ENCODE results near the gene NTM.

NTM gene

GRCh38 chr11:131499199-131499598 is 128.8 kb downstream of the NTM start:
- no peak for DNase-seq (ENCODE audit: low read depth, low spot score)

- no peak for DNase-seq (ENCODE audit: low read depth, low spot score)
Measured at GRCh38 chr11:131503017-131503416, 132.6 kb downstream of the NTM start.

- peak; percentile 64 for DNase-seq (ENCODE audit: low read depth, low spot score)
Measured at GRCh38 chr11:131504199-131504949, 134.0 kb downstream of the NTM start.

- no peak for DNase-seq (ENCODE audit: low read depth, low spot score)
Measured at GRCh38 chr11:131506348-131506747, 135.9 kb downstream of the NTM start.

- DNase-seq (ENCODE audit: low read depth, low spot score): no peak
Measured at GRCh38 chr11:131510662-131511061, 140.2 kb downstream of the NTM start.

- peak; percentile 50 for DNase-seq (ENCODE audit: low read depth, low spot score)
Measured at GRCh38 chr11:131511794-131512193, 141.4 kb downstream of the NTM start.

GRCh38 chr11:131512228-131512627 is 141.8 kb downstream of the NTM start:
- DNase-seq (ENCODE audit: low read depth, low spot score): no peak

- no peak for DNase-seq (ENCODE audit: low read depth, low spot score)
Measured at GRCh38 chr11:131514062-131514461, 143.6 kb downstream of the NTM start.

GRCh38 chr11:131518305-131518838 is 148.0 kb downstream of the NTM start:
- DNase-seq (ENCODE audit: low read depth, low spot score): no peak

GRCh38 chr11:131522851-131523250 is 152.4 kb downstream of the NTM start:
- DNase-seq (ENCODE audit: low read depth, low spot score): no peak

GRCh38 chr11:131530407-131530806 is 160.0 kb downstream of the NTM start:
- DNase-seq (ENCODE audit: low read depth, low spot score): no peak

GRCh38 chr11:131533149-131533548 is 162.7 kb downstream of the NTM start:
- no peak for DNase-seq (ENCODE audit: low read depth, low spot score)

- DNase-seq (ENCODE audit: low read depth, low spot score): no peak
Measured at GRCh38 chr11:131533998-131534397, 163.6 kb downstream of the NTM start.

GRCh38 chr11:131534611-131535010 is 164.2 kb downstream of the NTM start:
- no peak for DNase-seq (ENCODE audit: low read depth, low spot score)

- no peak for DNase-seq (ENCODE audit: low read depth, low spot score)
Measured at GRCh38 chr11:131536159-131536558, 165.7 kb downstream of the NTM start.

- no peak for DNase-seq (ENCODE audit: low read depth, low spot score)
Measured at GRCh38 chr11:131537196-131537595, 166.8 kb downstream of the NTM start.

GRCh38 chr11:131537748-131538147 is 167.3 kb downstream of the NTM start:
- DNase-seq (ENCODE audit: low read depth, low spot score): no peak

GRCh38 chr11:131538322-131538721 is 167.9 kb downstream of the NTM start:
- no peak for DNase-seq (ENCODE audit: low read depth, low spot score)

GRCh38 chr11:131540676-131541075 is 170.3 kb downstream of the NTM start:
- DNase-seq (ENCODE audit: low read depth, low spot score): no peak

GRCh38 chr11:131543389-131544025 is 173.1 kb downstream of the NTM start:
- DNase-seq (ENCODE audit: low read depth, low spot score): no peak

- no peak for DNase-seq (ENCODE audit: low read depth, low spot score)
Measured at GRCh38 chr11:131544591-131544990, 174.2 kb downstream of the NTM start.

GRCh38 chr11:131546218-131546895 is 175.9 kb downstream of the NTM start:
- DNase-seq (ENCODE audit: low read depth, low spot score): no peak

Measured in iPS DF 19.7 (cell line).